Dendritic cell treated with granulocyte-macrophage colony-stimulating factor and Interleukin-4, amounts not matched to agents 40 ng/mL and 50 ng/mL, for 4 days (primary cell): ENCODE data around the gene FUT4.
"Not testable (repeated sequence)": the region's sequence is repeated elsewhere in the genome, so short reads cannot be mapped to it uniquely, and the experiment has no call there.

Experiments used
- H3K27ac Mint-ChIP-seq: one replicate; pipeline ENCODE4 v1.8.0; 2022; ENCODE audit warnings: mild to moderate bottlenecking, mixed read lengths
- H3K27me3 Mint-ChIP-seq: one replicate; pipeline ENCODE4 v1.8.0; 2022; ENCODE audit warnings: mild to moderate bottlenecking, mixed read lengths
- H3K36me3 Mint-ChIP-seq: one replicate; pipeline ENCODE4 v1.8.0; 2022; ENCODE audit warnings: low read depth, mixed read lengths
- H3K4me1 Mint-ChIP-seq: one replicate; pipeline ENCODE4 v1.8.0; 2022; ENCODE audit warnings: low read depth, mixed read lengths
- H3K4me3 Mint-ChIP-seq: one replicate; pipeline ENCODE4 v1.8.0; 2022; ENCODE audit warnings: mild to moderate bottlenecking, moderate library complexity, mixed read lengths
- H3K9me3 Mint-ChIP-seq: one replicate; pipeline ENCODE4 v1.8.0; 2022; ENCODE audit warnings: mixed read lengths
- intact Hi-C: fragments of 100-400 bp; cut with micrococcal nuclease; formaldehyde crosslinking; loops from one replicate; pipeline ENCODE4 v1.15.0; 2022

The FUT4 gene

DNA sequence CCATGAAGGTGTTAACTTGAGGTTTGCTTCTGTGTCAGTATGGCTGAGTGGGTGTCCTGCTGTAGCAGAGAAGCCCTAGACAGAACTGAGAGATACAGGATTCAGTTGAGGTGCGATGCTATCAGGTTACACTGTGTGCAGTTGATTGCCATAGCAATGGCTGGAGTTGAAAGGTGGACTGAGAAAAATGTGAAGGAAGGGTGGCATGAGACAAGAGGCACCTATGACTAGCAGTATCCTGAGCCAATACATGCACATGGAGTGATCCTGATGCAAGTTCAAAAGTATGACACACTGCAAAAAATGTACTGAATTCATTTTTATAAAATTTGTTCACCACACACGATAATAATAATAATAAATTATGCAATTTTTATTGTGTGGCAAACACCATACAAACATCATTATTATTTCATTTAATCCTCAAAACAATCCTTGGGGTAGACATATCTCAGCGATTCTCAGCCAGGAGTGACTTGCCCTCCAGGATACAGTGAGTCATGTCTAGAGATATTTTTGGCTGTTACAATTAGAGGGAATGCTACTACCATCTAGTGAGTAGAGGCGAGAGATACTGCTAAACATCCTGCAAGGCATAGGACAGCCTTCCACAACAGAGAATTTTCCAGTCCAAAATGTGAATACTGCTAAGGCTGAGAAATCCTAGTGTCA is 19.6 kb downstream of the FUT4 start:
- intact Hi-C loops: no loop called here
- Mint-ChIP-seq H3K27me3 (no peaks in the 10 kb centered on the region), H3K36me3 (peaks cover 9% of the 10 kb centered on the region), H3K4me1 (peaks cover 42% of the 10 kb centered on the region), H3K27ac (no peak overlapping the region), H3K9me3 (peaks cover 10% of the 10 kb centered on the region), H3K4me3 (no peak overlapping the region)

DNA sequence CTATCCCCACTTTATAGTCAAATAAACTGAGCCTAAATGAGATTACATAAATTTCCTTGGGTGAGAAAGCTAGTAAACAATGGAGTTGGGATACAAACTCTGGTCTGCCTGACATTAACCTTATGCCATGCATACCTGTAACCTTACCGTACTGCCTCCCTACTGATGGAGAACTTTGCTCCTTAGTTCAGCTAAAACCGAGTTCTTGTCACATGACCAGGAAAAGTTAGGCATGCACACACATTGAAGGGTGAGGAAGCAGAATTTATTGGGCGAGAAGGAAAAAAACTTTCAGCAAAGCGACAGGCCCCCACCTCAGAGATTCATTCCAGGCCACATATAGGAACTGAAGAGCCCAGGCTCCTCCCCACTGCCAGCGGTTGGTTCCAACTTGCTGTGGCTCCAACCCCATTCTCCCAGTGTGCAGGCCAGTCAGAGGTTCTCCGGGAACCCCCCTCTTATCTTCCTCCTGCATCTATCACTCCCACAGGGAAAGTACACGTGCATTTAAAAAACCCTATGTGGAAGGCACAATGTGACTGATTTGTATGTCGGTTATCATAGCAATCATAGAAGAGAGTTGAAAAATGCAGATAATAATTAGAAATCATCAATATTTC is 20.2 kb downstream of the FUT4 start:
- peaks cover 10% of the 10 kb centered on the region for H3K9me3 Mint-ChIP-seq
- H3K36me3 Mint-ChIP-seq: peaks cover 9% of the 10 kb centered on the region
- intact Hi-C loops: no loop called here
- peaks cover 35% of the 10 kb centered on the region for H3K4me1 Mint-ChIP-seq
- no peak overlapping the region for H3K4me3 Mint-ChIP-seq
- no peak overlapping the region for H3K27ac Mint-ChIP-seq
- no peaks in the 10 kb centered on the region for H3K27me3 Mint-ChIP-seq

DNA sequence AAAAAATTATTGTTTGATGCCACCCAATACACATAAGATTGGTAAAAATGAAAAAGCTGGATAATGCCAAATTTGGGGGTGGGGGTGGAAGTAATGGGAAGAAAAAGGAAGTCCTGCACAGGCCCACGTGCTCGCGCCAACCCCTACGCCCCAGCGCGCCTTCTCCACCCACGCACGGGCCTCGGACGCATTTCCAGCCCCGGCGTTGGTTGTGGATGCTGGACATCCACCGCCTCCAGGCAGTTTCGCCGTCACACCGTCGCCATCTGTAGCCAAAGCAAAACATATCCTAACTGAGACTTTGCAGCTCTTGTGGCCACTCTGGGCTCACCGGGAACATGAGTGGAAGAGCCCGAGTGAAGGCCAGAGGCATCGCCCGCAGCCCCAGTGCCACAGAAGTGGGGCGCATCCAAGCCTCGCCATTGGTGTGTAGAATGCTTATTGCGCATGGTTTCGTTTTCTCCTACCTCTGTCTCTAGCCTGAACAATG is 23.5 kb downstream of the FUT4 start, which contains the start of gene PIWIL4:
TSS of gene PIWIL4 (plus strand) at position 188 of the 490 bp plus-strand sequence. CDS start at position 339, 151 bp downstream.
- Mint-ChIP-seq H3K27me3 (no peaks in the 10 kb centered on the region), H3K4me3 (no peak within 1 kb of the TSS), H3K4me1 (peaks cover 20% of the 10 kb centered on the region), H3K27ac (no peak within 1 kb of the TSS), H3K9me3 (peaks cover 10% of the 10 kb centered on the region), H3K36me3 (peaks cover 9% of the 10 kb centered on the region)
- intact Hi-C loops: no loop called here

DNA sequence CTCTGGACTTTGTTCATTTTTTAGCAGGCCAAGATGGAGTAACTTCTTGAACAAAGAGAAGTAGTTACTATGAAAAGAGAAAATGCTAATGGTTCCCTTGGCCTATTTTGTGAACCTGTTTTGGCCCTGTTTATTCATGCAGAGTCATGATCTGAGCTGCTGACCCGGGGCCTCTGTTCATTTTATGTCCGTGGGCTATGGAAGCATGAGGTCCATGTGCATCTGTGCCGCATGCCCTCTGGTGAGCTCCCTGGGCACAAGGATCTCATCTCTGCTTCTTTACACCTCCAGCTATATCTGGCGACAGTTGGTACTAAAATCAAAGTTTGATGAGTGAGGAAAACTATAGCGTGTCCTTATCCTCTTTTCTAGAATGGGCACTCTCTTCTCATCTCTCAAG is 24.5 kb downstream of the FUT4 start:
- Mint-ChIP-seq H3K36me3 (peaks cover 9% of the 10 kb centered on the region), H3K4me1 (peaks cover 22% of the 10 kb centered on the region), H3K27ac (no peak overlapping the region), H3K27me3 (no peaks in the 10 kb centered on the region), H3K9me3 (peaks cover 10% of the 10 kb centered on the region), H3K4me3 (no peak overlapping the region)
- intact Hi-C loops: no loop called here

DNA sequence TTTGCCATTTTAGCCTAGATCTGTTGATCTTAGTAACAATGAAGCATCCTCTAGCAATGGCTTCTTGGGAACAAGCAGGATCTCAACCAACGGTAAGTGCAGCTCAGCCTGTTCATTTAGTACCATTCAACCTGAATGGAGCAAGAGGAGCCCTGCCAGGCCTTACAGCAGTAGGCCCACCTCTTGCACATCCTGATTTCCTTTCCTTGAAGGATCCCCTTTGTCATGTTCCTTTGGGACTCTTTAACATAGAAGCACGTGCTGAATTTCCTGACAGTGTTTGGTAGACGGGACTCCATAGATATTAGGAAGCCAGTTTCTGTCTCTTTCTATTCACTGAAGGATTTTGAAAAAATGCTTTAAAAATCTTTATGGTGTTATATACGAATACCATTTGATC is 25.0 kb downstream of the FUT4 start:
- Mint-ChIP-seq H3K9me3 (peaks cover 10% of the 10 kb centered on the region), H3K4me3 (no peak overlapping the region), H3K36me3 (peaks cover 9% of the 10 kb centered on the region), H3K27ac (no peak overlapping the region), H3K4me1 (peaks cover 24% of the 10 kb centered on the region), H3K27me3 (no peaks in the 10 kb centered on the region)
- intact Hi-C loops: no loop called here

DNA sequence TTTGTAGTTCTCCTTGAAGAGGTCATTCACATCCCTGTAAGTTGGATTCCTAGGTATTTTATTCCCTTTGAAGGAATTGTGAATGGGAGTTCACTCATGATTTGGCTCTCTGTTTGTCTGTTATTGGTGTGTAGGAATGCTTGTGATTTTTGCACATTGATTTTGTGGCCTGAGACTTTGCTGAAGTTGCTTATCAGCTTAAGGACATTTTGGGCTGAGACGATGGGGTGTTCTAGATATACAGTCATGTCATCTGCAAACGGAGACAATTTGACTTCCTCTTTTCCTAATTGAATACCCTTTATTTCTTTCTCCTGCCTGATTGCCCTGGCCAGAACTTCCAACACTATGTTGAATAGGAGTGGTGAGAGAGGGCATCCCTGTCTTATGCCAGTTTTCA is 29.3 kb downstream of the FUT4 start:
- H3K36me3 Mint-ChIP-seq, H3K9me3 Mint-ChIP-seq, intact Hi-C loops, H3K4me3 Mint-ChIP-seq, H3K27ac Mint-ChIP-seq, H3K27me3 Mint-ChIP-seq: not testable (repeated sequence)
- H3K4me1 Mint-ChIP-seq: peaks cover 44% of the 10 kb centered on the region

DNA sequence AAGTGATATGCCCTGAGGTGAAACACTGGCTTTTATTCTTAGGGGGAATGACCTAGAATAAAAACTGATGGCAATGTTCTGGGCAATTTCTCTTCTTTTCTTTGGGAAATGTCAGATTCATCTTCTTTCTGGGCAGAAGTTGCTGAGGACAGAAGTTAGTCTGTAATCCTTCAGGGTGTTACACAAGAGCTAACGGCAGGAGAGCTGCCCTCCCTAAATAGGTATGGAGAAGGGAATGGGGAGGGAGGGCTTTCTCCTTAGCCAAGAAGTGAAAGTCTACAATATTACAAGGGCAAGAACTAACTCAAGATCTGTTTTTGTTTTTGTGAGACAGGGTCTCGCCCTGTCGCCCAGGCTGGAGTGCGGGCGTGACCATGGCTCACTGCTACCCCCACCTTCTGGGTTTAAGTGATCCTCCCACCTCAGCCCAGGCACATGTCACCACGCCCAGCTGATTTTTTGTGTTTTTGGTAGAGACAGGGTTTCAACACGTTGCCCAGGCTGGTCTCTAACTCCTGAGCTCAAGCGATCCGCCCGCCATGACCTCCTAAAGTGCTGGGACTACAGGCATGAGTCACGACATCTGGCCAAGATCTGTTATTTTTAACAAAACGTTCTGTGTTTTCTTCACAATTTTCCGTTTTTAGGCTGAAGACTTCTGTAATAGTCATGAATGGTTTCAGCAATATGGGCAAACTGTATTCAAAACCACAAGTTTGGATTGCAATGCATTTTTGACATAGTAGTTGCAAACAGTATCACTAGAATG is 30.7 kb downstream of the FUT4 start:
- H3K27ac Mint-ChIP-seq: peak overlapping the region; percentile 85
- H3K36me3 Mint-ChIP-seq: no peaks in the 10 kb centered on the region
- H3K9me3 Mint-ChIP-seq: no peaks in the 10 kb centered on the region
- intact Hi-C loops: no loop called here
- H3K4me1 Mint-ChIP-seq: peaks cover 44% of the 10 kb centered on the region
- no peaks in the 10 kb centered on the region for H3K27me3 Mint-ChIP-seq
- peak overlapping the region; percentile 74 for H3K4me3 Mint-ChIP-seq

DNA sequence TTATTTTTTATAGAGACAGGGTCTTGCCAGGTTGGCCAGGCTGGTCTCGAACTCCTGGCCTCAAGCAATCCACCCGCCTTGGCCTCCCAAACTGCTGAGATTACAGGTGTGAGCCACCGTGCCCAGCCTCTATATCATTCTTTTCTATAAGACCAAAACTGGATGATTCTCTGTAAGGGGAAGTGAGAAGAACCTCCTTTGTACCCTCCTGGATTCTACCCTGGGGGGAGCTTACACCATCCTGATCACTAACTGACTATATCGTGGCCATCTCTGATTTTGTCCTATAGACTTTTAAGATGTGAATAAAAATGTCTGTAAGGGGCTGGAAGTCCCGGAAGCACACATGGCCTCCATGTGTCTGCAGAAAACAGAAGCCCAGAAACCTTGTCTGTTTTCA is 32.6 kb downstream of the FUT4 start:
- no peaks in the 10 kb centered on the region for H3K27me3 Mint-ChIP-seq
- no peak overlapping the region for H3K4me3 Mint-ChIP-seq
- no peaks in the 10 kb centered on the region for H3K9me3 Mint-ChIP-seq
- intact Hi-C loops: no loop called here
- H3K36me3 Mint-ChIP-seq: no peaks in the 10 kb centered on the region
- H3K27ac Mint-ChIP-seq: no peak overlapping the region
- peaks cover 48% of the 10 kb centered on the region for H3K4me1 Mint-ChIP-seq

DNA sequence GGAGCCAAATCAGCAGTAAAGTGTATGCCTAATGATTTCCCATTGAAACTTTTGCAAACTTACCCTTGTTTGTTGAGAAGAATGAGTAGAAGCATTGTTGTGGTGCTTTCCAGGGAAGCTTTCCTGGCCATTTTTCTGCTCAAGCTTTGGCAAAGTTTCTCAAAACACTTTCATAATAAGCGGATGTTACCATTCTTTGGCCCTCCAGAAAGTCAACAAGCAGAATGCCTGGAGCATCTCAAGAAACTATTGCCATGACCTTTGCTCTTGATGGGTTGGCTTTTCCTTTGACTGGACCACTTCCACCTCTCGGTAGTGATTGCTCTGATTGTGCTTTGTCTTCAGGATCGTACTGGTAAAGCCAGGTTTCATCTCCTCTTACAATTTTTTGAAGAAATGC is 34.1 kb downstream of the FUT4 start:
- intact Hi-C loops: no loop called here
- Mint-ChIP-seq H3K27me3 (no peaks in the 10 kb centered on the region), H3K27ac (no peak overlapping the region), H3K4me3 (no peak overlapping the region), H3K36me3 (no peaks in the 10 kb centered on the region), H3K9me3 (no peaks in the 10 kb centered on the region), H3K4me1 (peaks cover 59% of the 10 kb centered on the region)

DNA sequence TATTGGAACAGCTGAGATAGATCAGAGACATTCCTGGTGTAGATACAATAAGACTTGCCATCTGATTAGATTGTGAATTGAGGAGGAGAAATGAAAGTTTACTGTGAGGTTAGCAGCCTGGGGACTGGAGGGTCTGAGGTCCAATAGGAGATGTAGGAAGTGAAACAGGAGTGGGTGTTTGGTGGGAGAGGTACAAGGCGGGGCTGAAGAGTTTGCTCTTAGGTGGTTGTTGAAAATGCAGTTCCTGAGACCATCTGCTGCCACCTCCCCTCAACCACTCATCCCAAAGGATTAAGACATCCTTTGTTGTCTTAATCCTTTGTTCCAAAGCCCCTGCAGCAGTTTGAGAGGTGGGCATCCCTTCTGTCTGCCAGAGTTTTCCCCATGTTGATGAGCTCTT is 38.2 kb downstream of the FUT4 start:
- H3K4me1 Mint-ChIP-seq: peaks cover 45% of the 10 kb centered on the region
- H3K36me3 Mint-ChIP-seq: no peaks in the 10 kb centered on the region
- H3K27me3 Mint-ChIP-seq: no peaks in the 10 kb centered on the region
- no peaks in the 10 kb centered on the region for H3K9me3 Mint-ChIP-seq
- H3K27ac Mint-ChIP-seq: peak overlapping the region; percentile 89
- intact Hi-C loops: loop anchor here (5.0 kb wide), 1 partner anchor 35 kb away; no protein-coding TSS in a partner anchor
- no peak overlapping the region for H3K4me3 Mint-ChIP-seq

DNA sequence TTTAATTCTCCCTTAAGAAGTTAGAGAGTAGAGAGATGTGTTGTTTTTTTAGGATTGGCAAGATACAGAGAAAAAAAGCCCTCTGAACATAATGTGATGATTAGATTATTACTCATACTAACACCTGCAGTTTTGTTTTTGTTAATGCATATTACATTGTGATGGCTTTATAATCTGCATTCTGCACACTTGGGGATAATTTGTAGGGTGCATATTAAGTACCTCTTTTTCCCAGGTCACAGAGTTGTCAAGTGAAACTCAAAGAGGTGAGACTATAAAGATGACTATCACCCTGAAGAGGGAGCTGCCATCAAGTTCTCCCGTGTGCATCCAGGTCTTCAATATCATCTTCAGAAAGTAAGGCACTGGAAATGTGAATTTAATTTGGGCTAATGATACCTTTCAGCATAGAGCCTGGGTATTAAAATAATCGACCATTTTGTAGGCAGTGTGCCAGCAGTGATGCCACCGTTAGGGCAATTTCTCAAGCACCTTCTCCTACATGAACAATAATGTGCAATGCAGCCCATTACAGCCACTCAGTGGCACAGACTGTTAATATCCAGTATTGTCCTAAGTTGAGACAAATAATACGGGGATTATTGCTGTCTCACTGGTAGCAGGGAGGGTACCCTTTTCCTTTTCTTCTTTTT is 39.6 kb downstream of the FUT4 start:
- Mint-ChIP-seq H3K9me3 (no peaks in the 10 kb centered on the region), H3K36me3 (peaks cover 7% of the 10 kb centered on the region), H3K4me3 (no peak overlapping the region), H3K27ac (peak overlapping the region; percentile 89), H3K4me1 (peaks cover 45% of the 10 kb centered on the region), H3K27me3 (no peaks in the 10 kb centered on the region)
- intact Hi-C loops: loop anchor here (5.0 kb wide), 1 partner anchor 36 kb away; no protein-coding TSS in a partner anchor

DNA sequence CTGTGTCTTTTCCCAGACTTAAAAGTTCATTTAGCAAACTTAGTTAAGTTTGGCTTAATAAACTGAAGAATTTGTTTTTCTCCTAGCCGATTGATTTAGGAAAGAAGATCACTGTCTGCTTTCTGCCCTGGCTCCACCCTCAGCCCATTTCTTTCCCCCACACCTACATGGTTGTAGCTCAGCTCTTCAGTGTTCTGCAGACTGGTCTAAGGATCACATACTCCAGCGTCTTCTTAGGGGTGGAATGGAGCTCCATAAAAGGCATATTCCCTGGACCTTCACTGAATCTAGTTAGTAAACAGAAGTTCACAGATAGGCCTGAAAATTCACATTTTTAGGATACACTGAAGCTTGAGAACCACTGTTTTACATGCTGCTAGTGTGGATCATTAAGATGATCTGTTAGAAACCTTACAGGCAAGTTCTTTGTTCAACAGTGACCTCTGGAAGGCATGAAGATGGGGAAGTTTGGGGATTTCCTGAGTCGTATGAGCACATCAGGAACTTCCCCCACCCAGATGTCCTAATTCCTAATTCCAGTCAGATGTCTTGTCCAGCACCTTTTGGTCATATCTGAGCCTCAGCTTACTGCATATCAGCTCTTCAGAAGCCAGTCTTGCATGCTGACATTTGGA is 40.3 kb downstream of the FUT4 start:
- Mint-ChIP-seq H3K4me1 (peaks cover 45% of the 10 kb centered on the region), H3K9me3 (no peaks in the 10 kb centered on the region), H3K4me3 (peak overlapping the region; percentile 25), H3K27me3 (no peaks in the 10 kb centered on the region), H3K36me3 (peaks cover 9% of the 10 kb centered on the region), H3K27ac (peak overlapping the region; percentile 89)
- intact Hi-C loops: loop anchor here (5.0 kb wide), 1 partner anchor 37 kb away; no protein-coding TSS in a partner anchor

DNA sequence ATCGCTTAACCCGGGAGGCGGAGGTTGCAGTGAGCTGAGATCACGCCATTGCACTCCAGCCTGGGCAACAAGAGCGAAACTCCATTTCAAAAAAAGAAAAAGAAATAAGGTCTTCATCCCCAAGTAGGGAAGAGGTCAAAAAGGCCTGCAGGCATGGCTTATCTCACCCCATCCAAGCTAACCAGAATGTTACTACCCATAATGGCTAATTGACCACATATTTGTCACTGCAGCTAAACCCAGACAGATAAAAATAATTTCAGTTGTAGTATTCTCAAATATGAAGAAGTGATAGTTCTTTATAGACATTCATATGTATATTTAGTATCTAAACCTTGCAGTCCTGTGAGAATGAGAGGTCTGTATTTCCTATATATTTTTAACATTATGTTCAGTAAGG is 41.3 kb downstream of the FUT4 start:
- Mint-ChIP-seq H3K4me3 (no peak overlapping the region), H3K4me1 (peaks cover 45% of the 10 kb centered on the region), H3K36me3 (peaks cover 18% of the 10 kb centered on the region), H3K9me3 (no peaks in the 10 kb centered on the region), H3K27me3 (no peaks in the 10 kb centered on the region), H3K27ac (peak overlapping the region; percentile 89)
- intact Hi-C loops: loop anchor here (5.0 kb wide), 1 partner anchor 38 kb away; no protein-coding TSS in a partner anchor
